ENCODE measurements around the gene RBM20.

GRCh38 chr10:110730345-110731050 is 86.4 kb downstream of the RBM20 start:
- TF ChIP-seq POLR2A (IDR thresholded peaks at IDR 0.05) (no peak), POLR2AphosphoS5 (IDR thresholded peaks at IDR 0.05) (no peak)

Data from gastroesophageal sphincter (tissue), 2 donors.